ENCODE results near the gene CHN2.
A peak's percentile ranks its signal among the peaks of the same experiment; 100 is the strongest.
"Not testable (repeated sequence)": the region's sequence is repeated elsewhere in the genome, so short reads cannot be mapped to it uniquely, and the experiment has no call there.

CHN2 gene

DNA sequence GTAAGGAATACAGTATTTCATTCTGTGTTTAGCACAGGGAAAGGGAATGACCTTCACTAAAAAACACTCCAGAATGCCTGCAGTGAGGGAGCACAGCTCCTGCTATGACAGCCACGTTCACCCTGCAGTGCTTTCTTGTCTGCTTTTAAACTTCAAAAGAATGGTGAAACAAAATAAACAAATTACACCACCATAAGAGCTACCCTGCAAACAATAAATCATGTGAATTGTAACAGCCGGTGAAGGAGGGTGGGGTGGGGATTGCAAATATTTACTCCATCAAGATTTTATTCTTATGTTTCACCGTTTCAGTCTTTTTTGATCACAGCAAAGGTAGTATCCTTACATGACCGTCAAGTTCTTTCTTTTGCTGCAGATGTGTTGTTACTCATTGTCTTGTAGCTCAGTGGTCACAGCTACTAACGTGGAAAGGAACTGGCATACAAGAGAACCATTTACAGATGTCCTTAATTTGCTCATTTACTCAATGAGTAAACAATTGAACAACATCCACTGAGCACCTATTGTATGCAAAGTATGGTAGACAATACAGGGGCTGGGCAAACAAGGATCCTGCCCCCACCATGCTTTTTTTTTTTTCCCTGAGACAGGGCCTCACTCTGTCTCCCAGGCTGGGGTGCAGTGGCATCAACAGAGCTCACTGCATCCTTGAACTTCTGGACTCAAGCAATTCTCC is 4.1 kb upstream of the CHN2 start:
- no peak for DNase-seq

DNA sequence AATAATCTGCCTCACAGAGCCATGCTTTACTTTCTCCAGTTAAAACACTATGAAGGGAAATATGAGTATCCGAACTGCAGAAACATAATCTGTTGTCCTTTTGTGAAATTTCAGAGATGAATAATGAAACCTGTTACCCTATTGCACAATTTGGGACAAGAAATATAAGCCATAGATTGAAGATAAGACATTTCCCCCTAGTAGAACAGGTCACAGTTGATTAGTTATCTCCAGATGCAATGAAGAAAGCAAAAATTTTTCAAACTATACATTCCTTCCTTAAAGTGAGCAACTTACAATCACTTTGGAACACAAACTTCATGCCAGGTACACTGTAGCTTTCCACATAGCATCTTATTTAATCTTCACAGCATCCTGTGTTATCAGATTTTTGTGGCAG is 2.3 kb upstream of the CHN2 start:
- DNase-seq = no peak

DNA sequence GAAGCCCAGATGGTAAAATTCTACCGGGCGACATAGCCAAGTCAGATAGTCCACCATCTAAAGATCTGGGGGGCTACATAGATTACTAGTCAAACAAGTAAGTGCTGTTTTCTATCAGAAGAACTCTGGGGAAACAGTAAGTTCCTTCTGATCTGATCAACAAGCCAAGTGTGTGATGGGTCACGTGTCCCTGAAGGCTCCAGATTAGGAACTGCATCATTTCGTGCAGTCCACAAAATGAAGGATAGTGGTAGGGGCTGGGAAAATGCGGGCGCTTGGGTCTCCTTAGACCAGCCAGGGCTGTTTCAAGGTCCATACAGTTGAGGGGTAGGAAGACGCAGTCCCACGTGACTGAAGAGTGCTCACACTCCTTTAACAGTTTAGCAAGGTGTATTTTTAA is 1.8 kb upstream of the CHN2 start:
- no peak for DNase-seq

DNA sequence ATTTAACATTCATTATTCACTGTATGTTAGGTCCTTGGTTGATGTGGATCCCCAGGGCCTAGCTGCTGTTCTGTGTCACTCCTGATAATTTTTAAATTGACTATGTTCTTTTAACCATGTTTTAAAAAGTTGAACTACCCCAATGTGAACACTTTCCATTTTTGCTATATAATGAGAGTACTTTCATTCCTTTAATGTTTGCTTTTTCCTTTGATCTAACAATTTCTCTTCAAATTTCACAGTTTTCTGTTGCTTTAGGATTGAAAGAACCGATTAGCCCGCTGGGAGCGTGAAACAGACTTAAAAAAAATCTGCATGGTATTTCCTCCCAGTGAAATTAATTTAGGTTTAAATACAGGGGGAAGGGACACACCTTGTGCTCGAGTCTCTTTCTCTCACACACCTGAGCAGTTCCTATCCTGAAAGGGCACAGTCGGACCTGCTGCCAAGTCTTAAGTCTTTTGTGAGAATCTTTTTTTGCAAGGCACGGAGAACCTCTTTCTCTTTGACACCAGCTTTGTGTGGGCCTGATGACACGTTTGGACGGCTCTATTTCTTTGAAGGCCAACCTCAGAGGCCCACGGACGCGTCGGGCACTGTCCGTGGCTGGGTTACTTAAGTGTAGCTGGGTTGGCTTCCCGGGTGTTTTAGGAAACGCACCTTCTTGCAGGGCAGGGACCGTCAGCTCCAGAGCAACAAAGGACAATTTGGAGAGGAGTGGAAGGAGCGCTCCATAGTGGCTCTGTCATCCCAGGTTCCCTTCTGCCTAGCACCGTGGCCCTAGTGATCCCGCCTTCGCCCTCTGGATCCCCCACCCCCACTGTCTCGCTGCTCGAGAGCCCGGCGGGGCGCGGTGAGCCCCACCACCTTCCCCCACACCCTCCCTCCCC is 1.0 kb upstream of the CHN2 start:
- no peak for DNase-seq

DNA sequence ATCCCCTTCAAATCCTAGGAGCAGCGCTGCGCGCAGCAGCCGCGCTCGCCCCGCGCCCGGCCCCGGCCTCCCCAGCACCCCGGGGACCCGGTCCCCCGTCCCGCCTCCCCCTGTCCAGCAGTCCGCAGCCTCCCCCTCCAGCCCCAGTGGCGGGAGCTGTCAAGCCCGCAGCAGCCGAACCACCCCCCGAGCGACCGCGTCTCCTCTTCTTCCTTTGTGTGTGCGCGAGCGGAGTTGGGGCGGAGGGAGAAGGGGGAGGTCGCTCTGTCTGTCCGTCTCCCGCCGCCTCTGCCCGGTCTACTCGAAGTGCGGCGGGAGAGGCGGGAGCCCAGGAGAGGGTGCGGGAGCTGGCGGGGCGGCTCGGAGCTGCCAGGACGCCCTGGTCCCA is 375 bp upstream of the CHN2 start:
- DNase-seq = peak in 2 of 5 donors; percentile 1 to 15

DNA sequence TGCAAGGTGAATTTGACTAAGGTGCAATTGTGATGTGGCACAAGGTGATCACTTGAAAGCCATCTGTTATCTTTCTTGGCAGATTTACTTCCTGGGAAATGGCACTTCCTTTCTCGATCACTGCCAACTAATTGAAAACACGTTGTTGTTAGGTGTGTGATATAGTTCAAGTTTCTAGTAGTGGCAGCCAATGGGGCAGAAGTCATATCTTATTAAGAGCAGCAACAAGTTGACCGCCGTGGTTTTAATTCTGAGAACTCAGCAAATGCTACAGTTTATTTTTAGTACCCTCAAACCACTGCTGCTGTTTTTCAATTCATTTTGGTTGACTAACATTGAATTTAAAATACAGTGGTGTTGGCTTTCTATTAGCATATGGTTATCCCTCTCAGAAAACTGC is 1.6 kb downstream of the CHN2 start:
- peak in 1 of 5 donors; percentile 5 for DNase-seq

DNA sequence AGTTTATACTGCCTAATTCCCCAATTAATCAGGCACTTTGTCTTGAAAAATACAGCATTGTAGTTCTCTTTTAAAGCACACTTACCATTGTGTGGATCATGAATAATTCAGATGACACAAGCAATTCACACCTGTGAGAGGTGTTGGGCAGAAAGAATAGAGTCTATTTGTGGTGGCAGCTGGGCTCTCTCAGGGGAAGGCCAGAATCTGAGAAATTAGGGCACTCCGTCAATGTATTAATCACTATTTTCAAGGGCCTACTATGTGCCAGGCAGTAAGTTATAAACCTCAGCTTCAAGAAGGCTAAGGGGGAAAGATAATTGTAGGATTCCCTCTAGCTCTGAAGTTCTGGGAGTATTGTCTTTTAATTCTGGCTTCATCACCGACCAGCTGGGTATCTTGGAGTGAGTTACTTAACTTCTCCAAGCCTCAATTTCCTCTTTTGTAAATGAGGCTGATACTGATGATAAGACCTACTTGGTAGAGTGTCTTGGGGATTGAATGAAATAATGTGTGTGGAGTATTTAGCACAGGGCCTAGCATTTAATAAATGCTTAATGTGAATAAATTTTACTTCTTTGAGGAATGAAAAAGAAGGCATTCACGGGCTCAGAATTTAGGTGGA is 2.5 kb downstream of the CHN2 start:
- DNase-seq = no peak

DNA sequence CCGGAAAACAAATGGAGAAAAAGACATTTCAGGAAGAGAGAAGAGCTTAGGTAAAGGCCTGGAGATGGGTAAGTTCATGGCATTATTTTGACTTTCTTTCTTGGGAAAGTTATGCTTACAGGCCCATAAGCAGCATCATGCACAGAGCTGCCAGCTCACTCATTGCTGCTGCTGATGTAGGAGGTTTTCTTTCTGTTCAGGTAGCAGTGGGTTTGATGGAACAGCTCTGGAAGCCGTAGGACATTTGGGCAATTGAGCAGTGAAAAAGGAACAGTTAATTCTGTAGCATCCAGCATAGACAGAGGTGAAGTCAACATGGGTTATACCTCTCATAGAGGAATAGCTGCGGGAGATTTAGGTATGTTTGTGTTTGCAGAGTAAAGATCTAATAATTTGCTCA is 3.3 kb downstream of the CHN2 start:
- DNase-seq = no peak

DNA sequence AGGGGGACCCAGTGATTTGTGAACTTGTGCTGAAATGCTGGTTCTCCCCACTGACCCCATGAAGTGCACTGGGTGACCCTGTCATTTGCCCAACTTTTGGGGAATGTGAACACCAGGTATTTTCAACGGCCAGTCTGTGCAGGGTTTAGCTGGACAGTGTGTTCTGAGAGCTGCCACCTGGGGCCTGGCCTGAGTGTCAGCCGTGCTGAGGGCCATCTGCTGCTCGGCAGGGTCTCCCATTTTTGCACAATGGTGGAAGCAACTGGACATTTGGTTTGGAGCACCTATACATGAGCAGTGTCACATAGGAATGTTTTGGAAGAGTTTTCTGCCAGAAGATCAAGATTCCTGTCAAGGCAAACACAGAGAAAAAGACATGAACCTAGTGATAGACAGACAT is 5.2 kb downstream of the CHN2 start:
- no peak for DNase-seq

DNA sequence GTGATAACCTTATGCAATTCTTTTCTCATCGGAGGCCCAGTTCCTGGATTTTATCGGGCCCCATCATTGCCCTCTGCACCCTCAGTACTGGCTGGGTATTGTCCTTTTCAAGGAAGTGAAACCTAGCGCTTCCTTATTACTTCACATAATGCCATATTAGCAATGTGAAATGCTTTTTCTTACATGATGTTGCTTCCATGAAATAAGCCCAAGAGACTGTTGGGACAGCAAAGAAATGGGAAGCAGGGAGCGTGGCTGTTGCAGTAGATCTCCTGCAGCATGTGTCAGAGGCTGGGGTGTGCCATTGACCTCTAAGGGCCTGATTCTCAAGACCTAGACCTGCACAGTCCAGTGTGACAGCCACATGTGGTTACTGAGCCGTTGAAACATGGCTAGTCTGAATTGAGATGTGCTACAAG is 8.1 kb downstream of the CHN2 start:
- no peak for DNase-seq

DNA sequence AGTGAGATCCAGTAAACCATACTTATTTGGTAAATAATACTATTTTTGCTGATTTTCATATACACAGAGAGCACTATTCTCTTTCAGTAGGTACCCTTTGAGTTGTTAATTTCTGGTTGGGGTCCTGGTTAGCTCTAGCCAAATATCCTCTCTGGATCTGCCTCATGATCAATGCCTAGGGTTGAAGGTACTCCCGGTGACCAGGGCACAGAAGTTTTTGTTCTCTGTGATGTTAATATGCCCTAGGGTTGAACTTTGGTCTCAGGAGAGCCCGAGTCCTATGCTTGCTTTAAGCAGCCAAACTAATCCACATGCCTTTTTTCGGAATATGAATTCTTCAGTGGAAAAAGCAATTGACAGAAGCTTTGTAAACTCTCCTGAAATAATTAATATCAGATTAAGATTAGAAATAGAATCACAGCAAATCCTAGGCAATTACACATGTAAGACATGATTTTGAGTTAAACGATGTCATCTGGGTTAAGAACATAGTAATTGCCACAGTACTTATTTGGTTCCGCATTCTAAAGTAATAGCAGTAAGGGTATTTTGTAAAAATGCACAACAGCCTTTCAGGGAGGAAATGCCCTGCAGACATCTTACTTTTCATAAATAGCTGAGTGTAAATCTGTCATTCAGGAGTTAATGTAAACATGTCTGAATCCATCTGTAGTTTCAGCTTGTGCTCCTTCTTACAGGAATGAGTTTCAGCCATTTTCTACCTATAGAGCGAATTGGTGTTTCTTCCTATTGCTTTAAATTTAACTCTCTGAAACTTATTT is 10.1 kb downstream of the CHN2 start:
- no peak for DNase-seq

DNA sequence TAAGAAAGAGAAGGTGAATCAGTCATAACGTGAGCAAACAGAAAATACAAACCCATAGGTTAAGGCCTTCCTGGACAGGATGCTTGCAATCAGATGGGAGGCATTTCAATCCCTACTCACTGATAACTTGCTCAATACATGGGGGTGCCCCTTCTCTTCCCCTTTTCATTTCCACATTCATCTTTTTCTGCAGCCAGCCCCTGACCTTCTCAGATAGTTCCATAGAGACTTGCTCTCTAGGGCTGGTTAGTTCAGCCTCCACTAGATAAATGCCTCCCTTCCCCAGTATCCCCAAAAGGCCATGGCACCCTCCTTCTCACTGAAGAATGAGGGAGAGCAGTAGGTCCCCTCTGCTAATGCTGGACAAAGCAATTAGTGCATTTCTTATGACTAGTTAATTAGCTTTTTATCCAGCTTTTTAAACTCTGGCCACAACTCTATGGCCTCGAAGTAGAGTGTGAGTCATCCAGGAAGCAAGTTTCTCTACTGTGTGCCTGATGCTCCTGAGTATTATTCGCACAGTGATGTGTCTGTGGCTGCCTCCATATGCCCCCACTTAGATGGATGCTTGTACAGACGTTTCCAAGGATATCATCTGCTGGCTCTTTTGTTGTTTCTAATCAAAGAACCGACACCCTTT is 12.7 kb downstream of the CHN2 start:
- no peak for DNase-seq

DNA sequence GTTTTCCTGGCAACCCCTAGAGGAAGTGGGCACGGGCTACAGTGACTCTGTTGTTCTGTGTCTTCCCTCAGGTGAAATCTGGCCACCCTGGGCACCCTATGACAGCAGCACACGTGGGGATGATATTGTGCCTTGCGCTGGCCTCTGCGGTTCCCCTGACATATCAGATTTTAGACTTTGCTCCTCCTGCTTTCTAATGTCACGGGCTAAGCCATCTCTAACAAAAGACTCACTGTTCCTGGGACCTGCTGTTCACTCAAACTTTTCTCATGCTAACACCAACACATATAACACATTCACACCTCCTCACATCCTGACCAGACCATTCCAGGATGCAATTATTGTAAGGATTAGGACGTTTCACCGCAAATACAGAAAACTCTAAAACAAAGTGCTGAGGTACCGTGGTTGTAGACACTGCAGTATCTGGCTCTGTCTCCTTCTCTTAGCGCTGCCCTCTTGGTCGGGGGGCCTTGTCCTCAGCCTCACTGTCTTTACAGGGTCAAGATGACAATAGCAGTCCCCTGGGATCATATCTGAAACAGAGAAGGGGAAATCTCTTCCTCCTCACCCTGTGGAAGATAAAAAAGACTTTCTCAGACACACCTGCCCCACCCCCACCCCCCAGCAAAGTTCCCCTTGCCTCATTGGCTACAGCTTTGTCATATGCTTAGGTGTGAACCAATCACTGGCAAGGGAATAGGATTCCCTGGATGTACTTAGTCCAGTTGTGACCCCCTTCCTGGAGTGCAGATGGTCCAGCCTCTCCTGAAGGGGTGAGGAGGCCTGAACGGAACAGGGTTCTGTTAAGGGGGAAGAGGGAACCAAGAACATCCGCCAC is 14.1 kb downstream of the CHN2 start:
- DNase-seq = no peak

DNA sequence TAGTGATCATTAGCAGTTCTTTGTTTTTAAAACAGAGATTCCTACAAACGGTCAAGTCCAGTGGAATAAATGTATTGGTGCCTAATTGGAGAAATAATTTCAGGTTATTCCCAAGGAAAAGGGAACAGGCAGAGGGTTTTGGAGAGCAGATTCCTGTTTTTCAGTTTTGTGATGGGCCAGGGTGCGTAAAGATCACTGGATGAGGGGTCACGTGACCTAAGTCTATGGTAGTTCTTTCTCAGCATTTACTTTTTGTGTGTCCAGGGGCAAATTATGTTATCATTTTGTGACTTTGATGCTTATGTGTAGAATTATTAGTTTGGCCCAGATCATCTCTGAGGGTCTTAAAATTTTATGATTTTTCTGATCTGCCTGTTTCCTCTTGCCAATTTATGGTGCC is 15.2 kb downstream of the CHN2 start:
- no peak for DNase-seq

DNA sequence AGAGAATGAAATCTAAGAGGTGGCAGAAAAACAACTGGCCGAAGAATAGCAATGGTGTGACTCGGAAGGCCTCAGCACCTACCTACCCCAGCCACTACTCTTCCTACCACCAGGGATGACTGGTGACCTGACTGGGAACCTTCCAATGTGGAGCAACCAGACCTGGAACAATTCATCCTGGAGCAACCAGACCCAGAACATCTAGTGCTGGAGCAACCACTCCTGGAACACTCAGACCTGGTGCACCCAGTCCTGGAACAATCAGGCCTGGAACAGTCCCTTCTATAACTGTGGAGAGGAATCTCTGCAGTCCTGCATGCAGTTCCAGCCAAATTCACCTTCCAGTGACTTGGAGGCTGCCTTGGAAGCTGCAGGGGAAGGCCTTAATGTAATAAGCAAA is 18.2 kb downstream of the CHN2 start:
- not testable (repeated sequence) for DNase-seq

DNA sequence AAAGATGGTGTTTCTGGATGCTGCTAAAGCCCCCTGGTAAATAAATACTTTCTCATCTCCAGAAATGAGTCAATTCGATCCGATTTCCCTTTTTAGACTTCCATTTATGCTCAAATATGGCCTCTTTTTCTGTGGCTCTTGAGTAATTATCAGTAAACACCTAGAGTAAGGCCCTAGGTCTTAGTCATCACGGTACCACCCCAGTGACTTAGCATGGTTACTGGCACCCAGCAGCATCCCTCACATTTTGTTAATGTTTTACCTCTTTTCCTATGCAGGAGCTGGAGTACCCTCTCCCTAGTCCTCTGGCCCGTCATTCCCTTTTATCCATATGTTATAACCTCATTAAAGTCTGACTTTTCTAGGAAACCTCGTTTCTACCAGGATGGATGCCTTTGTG is 19.5 kb downstream of the CHN2 start:
- no peak for DNase-seq

DNA sequence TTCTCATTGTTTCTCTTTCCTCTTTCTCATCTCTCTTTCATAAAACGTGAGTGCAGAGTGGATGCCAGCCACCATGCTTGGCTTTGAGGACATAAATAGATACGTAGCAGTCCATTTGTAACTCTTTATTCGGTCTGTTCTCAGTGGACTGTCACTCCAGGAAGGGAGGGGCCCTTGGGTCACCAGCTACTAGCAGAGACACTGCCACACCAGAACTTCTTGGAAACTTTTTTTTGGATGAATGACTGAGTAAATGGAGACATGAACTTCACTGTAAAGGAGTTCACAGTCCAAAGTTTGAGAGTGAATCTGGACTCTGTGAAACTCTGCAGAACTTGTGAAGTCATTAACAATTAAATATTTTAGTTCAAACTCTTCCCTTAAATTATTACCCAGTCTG is 20.2 kb downstream of the CHN2 start:
- DNase-seq = no peak

DNA sequence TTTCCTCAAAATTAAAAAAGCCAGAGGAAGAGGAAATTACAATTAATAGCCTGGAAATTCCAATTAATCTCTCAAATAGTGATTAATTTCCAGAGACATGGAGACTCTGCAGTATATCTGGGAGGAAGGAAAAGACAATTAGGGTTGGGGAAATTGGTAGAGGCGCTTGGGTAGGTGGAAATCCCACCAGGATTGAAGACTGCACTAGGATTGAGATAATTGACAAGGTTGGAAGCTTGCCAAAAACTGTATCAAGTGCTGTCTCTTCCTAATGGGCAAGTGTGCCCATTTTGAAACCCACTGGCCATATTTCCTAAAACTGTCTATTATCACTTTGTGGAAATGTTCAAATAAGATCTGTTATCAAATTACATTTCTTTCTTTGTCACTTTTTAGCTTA is 21.6 kb downstream of the CHN2 start:
- DNase-seq = no peak

DNA sequence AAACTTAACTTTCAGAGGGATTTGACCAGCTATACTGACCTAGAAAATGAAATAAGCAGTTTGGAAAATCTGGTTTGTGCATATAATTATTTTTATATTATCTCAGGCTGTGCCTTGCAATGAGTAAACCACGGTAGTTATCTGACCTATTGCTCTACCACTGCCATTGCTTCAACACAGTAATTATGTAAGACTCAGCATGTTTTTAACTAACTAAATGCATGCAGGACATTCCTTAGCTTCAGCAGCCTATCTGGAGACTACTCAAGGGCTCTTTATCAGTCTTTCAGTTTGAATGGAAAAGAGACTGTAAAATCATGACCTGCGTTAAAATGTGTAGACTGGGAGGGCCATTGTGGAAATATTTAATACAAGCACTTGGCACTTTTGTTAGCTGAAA is 22.5 kb downstream of the CHN2 start:
- DNase-seq = no peak

DNA sequence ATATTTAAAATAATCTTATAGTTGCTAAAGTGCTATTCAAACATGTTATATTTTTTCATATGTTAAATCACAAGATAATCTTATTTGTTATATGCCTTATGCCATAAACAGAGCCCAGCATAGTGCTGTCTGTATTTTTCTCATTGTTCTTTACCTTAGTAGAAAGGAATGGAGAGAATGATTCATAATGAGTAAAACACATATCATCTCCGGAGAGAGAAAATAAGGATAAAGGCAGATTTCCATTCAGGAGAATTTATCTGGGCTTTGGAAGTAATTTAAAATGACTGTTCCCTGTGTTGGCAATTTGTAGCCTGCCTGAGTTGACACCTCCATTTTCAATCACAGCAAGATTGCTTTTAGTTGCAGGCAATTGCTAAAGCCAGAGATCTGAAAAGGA is 30.2 kb downstream of the CHN2 start:
- no peak for DNase-seq

DNA sequence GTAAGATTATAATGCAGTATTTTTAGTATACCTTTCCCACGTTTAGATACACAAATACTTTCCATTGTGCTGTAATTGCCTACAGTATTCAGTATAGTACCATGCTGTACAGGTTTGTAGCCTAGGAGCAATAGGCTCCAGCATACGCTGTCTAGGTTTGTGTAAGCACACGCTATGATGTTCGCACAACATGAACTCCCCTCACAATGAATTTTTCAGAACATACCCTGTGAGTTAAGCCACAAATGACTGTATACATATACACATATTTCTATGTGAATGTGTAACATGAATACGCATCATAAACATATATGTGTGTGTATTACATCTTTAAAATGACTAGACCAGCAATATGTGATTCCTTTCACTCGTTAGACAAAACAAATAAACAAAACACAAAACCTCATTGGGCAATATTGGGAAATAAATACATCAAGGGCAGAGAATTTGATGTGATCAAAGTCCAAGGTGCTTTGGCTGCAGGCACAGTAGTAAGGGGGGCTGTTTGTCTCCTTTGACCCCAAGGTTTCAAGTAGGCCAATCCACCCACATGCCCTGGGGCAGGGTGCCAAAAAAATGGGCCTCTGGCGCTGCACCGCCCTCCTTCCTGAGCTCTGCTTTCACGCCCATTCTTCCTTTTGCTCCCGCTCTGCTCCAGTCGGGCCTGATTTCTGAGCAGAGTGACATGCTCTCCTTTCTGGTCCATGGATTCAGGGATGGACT is 33.9 kb downstream of the CHN2 start:
- no peak for DNase-seq
